ENCODE data around the gene HOXD1.

Gene HOXD1

DNA sequence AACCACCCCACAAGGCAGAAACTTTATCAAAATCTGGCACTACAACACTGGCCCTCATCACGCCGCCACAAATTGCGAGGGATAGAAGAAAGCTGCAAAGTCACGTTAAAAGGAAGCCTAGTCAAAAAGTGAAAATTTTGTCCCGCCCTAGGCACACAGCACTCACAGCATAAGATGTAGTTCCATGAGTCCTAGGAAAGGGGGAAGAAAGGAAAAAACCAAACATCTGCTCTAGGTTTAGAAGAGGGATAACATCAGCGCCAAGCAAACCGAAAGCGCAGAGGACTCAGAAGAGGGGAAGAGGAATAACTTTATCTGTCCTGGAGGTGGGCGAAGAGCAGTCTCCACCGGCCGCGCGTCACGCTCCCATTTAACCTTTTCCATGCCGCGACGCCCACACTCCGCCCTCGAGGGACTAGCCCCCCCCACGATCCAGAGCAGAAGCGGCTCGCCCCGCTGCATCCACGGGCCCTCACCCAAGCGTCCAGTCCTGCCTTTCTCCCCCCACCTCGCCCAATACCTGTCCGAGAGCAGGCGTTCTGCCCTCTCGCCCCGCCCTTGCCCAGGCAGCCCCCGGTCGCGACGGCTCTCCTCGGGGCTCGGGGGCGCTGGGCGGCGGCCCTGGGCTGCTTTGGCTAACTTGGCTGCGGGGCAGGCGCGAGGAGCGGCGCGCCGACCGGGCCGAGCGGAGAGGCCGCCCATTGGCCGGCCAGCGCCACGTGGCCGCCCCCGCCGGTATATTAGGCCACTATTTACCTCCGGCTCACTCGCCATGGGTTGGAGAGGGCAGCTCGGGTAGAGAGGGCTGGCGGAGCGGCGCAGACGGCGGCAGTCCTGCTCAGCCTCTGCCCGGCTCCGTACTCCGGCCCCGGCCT lies at the start of gene HOXD1:
Gene HOXD1 (plus strand): TSS at position 770 of the 875 bp plus-strand sequence. CDS start 134 bp downstream, outside the sequence.
- no peak for DNase-seq (ENCODE audit: insufficient read length, low spot score)
- TF ChIP-seq, protein P1, sequence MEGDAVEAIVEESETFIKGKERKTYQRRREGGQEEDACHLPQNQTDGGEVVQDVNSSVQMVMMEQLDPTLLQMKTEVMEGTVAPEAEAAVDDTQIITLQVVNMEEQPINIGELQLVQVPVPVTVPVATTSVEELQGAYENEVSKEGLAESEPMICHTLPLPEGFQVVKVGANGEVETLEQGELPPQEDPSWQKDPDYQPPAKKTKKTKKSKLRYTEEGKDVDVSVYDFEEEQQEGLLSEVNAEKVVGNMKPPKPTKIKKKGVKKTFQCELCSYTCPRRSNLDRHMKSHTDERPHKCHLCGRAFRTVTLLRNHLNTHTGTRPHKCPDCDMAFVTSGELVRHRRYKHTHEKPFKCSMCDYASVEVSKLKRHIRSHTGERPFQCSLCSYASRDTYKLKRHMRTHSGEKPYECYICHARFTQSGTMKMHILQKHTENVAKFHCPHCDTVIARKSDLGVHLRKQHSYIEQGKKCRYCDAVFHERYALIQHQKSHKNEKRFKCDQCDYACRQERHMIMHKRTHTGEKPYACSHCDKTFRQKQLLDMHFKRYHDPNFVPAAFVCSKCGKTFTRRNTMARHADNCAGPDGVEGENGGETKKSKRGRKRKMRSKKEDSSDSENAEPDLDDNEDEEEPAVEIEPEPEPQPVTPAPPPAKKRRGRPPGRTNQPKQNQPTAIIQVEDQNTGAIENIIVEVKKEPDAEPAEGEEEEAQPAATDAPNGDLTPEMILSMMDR (IDR thresholded peaks at IDR 0.05; ENCODE audit: insufficient read depth, missing control alignments): no peak
- no peak for FAIRE-seq

DNA sequence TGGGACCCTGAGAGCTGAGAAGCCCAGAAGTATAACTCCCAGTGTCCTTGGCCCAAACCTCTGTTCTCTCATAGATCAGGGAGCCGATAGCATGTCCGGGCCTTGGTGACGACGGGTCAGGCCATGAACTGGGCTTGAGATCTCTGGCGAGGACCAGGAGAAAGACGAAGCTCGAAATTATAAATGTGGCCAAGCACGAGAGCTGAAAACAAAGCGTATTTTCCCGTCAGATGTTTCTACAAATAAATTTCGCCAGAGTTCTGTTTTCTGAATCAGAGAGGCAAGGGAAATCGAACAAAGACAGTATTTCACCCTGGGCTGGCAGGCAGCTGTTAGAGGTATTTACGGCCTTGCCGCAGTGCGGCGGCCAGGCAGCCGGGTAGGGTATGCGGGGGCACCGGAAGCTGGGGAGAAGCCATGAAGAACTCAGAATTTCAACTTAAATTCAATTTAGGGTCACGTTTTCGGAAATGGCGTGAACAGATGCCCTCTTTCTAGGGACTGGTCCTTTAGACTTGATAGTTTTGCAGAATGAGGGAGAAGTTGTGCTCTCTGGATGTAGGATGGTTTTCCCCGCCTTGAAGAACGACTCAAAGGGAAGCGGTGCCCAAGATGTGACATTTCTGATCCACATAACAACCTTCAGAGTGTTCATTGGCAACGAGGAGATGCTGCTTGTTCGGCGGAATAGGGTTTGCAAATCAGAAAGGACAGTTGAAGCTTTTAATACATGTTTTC lies 49.4 kb upstream of the HOXD1 start:
- TF ChIP-seq, protein P1 (IDR thresholded peaks at IDR 0.05; ENCODE audit: insufficient read depth, missing control alignments): no peak
- DNase-seq (ENCODE audit: insufficient read length, low spot score): no peak
- FAIRE-seq: no peak

DNA sequence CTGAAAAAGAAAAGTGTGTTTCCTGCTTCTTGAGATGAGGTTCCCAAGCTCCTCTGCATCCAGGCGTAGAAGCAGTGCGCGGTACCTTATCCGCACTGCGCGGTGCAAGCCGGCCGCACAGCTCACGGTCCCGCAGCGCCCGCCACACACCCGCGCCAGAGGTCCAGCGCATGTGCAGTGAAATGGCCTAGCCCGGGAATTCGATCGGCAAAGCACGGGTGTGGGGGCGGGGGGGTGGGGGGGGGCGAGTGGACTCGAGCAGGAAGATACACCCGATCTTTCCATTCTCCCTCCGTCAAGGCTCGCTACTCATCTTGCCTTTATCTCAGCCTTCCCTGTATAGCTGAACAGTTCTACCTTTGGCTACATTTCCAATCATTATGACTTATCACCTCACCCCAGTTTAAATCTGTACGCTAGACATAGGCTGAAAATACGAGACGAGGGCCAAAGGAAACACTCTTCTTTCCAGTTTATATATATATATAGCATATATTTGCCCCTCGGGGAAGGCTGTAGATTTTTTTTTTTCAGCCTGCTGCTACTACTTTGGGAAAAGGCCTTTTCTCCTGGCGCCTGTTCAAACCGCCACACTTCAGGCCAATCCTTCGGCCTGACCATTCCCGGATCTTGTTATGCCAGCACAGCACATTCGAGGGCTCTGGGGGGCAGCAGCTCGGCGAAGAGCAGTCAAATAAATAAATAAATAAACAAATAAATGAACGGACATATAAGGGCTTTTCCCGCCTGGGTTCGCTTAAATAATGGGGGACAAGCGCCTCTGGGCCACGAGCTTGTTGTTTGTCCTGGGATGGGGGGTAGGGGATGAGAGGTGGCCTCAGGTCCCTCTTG lies 48.6 kb upstream of the HOXD1 start:
- TF ChIP-seq, protein P1 (IDR thresholded peaks at IDR 0.05; ENCODE audit: insufficient read depth, missing control alignments): no peak
- DNase-seq (ENCODE audit: insufficient read length, low spot score) (no peak), FAIRE-seq (no peak)

DNA sequence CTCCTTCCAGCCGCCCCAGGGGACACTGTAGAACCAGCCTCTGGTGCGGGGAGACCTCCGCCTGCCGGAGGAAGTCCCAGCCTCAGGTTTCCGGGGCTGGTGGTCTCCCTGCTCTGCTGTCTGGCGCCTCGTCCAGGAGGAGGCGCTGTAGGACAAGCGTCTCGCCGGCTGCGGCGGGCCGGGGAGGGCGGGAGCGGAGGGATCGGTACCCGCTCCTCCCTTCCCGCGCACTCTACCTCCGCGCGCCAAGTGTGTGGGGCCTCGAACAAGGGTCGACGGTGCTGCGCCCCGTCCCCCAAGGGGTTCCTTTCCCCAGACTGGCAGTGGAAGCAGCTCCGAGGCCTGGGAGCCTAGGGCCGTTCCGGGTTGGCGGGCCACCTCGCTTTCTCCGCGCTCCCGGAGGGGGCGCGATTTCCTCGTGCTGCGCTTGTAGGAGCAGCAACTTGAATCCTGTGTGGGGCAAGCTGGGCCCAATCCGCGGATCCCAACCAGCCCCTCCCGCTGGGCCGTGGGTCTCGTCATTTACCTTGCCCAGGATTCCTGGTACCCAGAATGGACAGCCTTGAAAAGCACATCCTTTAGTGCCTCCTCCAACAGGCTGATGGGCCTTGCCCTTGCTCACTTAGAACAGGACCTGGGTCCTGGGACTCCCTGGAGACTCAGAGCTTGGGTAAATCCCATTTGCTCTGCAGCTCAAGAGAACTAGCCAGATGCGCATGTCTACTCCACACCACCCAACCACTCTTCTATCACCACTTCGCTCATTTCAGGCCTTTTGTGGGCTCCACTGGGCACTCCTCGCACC lies 47.8 kb upstream of the HOXD1 start:
- TF ChIP-seq, protein P1 (IDR thresholded peaks at IDR 0.05; ENCODE audit: insufficient read depth, missing control alignments): peak; percentile 82
- peak; percentile 85 for DNase-seq (ENCODE audit: insufficient read length, low spot score)
- no peak for FAIRE-seq

DNA sequence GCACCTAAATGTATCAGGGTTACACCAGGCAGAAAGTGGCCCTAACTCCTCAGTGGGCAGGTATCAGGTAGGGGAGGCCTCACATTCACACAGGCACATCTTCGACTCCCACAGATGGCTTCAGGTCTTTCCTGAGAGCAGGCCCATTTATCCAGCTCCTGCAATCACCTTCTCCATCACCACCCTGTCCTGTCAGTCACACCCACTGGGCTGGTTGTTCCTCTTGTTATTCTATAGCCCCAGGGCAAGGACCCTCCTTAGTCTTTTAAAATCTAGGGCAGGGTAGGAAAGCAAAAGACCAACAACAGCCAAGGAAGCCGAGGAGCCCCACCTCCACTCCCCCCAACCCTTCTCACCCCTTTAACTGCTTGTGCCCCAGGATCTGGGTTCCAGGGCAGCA lies 46.2 kb upstream of the HOXD1 start:
- DNase-seq (ENCODE audit: insufficient read length, low spot score) (no peak), FAIRE-seq (no peak)
- TF ChIP-seq, protein P1 (IDR thresholded peaks at IDR 0.05; ENCODE audit: insufficient read depth, missing control alignments): no peak
